NCI-H524 treated with DMSO at 0.1 percent for 48 hours (cell line): Measurements from ENCODE around the gene PXT1.
A peak's percentile ranks its signal among the peaks of the same experiment; 100 is the strongest.
"Not testable (repeated sequence)": the region's sequence is repeated elsewhere in the genome, so short reads cannot be mapped to it uniquely, and the experiment has no call there.

Experiments
- DNase-seq: peaks from one replicate; lab custom pipeline; 2025; lab: John Stamatoyannopoulos, UW

Gene PXT1

GRCh38 chr6:36368921-36369865 lies 73.5 kb downstream of the PXT1 start:
- DNase-seq: peak; percentile 79

DNA sequence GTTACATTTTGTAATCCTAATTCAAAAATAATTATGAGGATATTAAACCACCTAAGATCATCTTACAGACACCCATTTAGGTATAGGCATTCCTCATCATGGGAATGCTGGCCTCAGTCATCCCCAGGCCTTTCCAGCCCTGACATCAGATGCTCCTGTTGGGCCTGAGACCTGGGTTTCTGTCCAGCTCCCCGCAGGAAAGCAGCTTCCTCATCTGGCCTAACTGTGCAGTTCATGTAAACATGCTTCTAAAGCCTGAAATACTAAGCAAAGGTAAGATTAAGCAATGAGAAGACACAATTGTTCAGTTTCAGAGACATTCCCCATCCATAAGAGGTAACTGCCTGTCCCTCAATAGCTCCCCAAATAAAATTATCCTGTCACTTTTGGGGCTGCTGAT lies 74.2 kb downstream of the PXT1 start:
- no peak for DNase-seq

- no peak for DNase-seq
These were observed 74.9 kb downstream of the PXT1 start for GRCh38 chr6:36367743-36368142.

DNA sequence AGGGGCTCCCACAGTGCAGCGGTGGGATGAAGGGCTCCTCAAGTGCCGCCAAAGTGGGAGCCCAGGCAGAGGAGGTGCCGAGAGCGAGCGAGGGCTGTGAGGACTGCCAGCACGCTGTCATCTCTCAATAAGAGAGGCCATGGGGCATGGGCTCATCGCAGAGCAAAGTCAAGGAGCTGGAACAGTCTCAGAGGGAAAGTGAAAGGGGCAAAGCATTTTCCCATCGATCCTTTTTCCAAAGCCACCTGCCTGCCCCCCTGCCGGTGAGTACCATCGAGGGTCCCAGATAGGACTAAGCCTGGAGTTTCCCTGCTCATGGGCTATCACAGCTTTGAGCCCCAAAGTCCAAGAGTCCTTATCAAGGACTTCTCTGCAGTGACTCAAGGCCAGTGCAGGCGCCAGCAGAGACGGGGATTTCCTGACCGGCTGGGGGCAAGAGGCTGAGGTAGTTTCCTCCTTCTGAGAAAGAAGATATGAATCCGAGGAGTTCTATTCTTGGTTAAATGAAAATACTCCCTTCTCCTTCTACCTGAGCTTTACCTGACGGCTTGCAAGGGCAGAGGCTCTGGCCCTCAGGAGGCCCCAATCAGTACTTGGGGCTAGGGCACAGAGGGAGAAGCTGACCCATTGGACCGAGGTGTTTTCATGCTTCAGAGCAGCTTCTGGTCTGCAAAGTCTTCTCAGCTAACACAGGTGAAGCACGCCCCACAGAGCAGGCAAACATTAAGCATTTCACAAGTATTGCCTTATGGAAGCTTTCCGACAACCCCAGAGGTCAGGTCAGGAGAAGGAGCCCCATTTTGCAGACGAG lies 77.8 kb downstream of the PXT1 start:
- DNase-seq: no peak

DNA sequence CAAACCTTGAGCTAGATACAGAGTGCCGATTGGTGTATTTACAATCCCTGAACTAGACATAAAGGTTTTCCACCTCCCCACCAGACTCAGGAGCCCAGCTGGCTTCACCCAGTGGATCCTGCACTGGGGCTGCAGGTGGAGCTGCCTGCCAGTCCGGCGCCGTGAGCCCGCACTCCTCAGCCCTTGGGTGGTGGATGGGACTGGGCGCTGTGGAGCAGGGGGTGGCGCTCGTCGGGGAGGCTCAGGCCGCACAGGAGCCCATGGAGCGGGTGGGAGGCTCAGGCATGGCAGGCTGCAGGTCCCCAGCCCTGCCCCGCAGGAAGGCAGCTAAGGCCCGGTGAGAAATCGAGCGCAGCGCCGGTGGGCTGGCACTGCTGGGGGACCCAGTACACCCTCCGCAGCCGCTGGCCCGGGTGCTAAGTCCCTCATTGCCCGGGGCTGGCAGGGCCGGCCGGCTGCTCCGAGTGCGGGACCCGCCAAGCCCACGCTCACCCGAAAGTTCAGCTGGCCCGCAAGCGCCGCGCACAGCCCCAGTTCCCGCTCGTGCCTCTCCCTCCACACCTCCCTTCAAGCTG lies 78.5 kb downstream of the PXT1 start:
- not testable (repeated sequence) for DNase-seq

GRCh38 chr6:36363371-36363752 lies 79.3 kb downstream of the PXT1 start:
- not testable (repeated sequence) for DNase-seq

DNA sequence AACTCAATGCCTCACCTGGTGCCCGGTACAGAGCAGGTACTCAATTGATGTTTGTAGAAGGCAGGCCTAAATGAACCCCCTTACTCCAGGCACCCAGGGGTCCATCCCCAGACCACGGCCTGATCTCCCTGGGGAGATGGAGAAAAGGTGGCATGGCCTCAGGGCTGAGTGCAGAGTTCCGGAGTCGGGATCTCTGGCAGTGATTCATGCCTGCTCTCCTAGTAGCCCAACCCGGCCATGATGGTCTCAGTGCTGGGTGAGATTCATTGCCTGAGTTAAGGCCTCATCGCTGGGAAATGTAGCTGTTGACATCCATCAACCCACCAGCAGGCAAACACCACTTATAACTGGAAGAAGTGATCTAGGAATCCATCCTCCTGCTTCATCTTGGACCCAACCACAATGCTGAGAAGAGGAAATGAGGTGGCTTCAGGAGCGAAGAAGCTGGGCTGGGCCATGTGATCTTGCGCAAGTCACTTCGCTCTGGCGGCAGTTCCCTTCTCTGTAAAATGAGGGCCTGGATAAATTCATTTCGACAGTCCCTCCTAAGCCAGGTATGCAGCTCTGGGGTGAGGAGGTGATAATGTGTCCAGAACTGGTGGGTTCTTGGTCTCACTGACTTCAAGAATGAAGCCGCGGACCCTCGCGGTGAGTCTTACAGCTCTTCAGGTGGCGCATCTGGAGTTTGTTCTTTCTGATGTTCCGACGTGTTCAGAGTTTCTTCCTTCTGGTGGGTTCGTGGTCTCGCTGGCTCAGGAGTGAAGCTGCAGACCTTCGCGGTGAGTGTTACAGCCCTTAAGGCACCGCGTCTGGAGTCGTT lies 79.9 kb downstream of the PXT1 start:
- DNase-seq: no peak

GRCh38 chr6:36361071-36361470 lies 81.6 kb downstream of the PXT1 start:
- no peak for DNase-seq

GRCh38 chr6:36360241-36361054 lies 82.2 kb downstream of the PXT1 start:
- DNase-seq: peak; percentile 7

DNA sequence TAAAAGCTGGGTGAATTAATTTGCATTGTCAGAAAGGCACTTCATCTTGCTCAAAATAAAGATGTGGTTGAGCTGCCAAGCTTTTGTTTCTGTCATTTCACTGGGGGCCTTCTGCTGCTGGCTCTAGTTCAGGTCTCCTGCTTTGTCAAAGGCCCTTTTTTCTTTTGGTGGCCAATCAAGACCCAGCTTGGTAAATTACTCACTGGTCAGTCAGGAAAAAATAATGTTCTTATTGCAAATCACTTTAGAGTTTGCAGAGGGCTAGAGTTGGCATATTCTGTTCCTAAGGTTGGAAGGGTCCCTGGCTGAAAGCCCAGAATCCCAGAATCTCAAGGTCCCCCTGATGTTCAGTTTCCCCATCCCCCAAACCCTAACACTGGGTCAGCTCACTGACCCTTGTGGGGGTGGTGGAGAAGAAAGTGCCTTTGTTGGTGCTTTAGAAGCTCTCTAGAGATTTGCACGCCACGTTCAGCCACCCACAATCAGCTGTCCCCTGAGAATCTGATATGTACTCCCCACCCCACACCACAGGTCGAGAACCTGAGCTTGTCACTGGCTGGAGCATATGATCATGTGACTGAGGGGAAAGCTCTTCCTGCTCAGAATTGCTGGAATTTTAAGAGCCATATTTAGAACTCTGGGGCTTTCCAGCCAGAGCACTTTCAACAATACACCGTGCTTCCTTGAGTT lies 84.3 kb downstream of the PXT1 start:
- no peak for DNase-seq

DNA sequence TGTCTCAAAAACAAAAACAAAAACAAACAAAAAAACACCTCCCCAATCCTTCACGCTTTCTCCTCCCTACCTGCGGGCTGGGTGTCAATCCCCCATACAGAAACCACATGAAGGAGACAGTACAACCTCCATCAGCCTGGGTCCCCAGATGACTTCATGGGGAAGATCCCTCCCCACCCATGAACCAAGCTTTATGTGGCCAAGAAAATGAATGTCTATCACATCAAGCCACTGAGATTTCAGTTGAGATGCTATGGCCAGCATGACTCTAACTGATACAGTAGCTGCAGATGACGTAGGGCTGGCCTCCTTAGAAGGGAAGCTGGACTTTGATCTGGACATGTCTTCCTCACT lies 84.8 kb downstream of the PXT1 start:
- no peak for DNase-seq

- no peak for DNase-seq
These were observed 86.8 kb downstream of the PXT1 start for GRCh38 chr6:36355819-36356218.

- DNase-seq: no peak
These were observed 89.2 kb downstream of the PXT1 start for GRCh38 chr6:36353411-36353915.

DNA sequence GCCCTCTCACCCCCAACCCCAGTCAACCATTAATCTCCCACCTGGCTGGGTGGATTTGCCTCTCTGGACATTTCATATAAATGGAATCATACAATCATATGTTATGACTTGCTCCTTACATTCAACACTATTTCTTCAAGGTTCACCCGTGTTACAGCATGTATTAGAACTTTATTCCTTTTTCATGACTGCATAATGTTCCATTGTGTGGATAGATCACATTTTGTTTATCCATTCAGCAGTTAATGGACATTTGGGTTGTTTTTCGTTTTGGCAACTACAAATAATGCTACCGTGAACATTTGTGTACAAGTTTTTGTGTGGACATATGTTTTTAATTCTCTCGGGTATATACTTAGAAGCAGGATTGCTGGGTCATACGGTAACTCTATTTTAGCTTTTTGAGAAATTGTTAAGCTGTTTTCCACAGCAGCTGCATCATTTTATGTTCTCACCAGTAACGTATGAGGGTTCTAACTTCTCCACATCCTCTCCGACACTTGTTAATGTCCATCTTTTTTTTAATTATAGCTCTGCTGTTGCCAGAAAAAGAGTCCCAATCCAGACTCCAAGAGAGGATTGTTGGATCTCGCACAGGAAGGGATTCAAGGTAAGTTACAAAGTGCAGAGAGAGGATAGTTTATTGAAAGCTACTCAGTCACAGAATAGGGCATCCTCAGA lies 90.0 kb downstream of the PXT1 start:
- DNase-seq: no peak

DNA sequence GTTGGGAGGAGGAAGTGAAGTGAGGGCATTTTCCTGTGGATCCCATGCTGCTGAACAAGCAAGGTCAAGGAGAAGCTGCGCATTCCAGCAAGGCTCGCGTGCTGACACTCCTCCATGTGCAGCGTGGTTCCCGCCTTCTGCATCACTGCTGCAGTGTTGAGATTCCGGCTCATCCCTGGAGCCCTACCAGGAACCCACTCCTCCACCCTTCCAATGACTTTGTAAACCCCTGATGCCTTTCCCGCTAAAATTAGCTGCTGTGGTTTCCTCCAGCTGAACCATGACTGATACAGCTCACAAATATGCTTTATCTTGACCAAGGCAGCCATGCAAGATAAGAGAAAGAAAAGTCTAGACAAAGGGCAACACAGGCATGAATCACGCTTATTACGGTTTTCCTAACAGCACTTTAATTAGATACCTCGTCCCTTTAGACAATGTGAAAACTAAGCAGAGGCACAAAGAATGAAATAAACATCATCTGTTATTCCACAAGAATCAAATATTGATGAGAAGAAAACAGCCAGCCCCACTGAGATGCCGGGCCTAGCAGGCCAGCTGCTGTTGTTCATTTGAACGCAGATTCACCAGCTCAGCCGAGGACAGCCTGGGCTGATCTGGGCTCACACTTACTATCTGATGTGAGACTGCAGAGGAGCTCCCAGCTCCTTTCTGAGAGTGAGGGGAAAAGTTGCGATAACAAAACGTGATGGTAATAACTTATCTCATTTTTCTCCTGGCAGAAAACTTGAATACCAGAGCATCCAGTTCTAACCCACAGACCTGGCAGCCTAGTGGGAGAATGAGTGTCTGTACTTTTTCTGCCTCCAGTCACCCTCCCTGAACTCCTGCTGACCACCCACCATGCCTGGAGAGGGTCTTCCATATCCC lies 91.7 kb downstream of the PXT1 start:
- DNase-seq: no peak

DNA sequence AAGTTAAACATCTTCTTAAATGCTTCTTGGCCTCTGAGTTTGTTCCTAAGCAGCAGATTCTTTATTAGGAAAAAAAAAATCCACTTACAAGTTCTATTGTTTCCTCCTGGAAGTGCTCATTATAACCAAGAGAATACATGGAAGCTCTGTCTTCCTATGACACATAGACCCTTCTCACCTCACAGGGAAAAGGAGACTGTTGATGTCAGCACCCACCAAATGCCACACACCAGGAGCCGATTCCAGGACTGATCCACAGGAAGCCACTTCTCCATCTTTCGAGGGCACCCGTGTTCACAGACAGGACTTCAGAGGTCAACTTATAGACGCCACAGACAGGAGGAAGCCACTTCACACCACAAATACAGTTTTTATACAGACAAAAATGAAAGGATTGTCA lies 92.6 kb downstream of the PXT1 start:
- DNase-seq: no peak

- DNase-seq: no peak
These were observed 93.4 kb downstream of the PXT1 start for GRCh38 chr6:36349240-36349639.

DNA sequence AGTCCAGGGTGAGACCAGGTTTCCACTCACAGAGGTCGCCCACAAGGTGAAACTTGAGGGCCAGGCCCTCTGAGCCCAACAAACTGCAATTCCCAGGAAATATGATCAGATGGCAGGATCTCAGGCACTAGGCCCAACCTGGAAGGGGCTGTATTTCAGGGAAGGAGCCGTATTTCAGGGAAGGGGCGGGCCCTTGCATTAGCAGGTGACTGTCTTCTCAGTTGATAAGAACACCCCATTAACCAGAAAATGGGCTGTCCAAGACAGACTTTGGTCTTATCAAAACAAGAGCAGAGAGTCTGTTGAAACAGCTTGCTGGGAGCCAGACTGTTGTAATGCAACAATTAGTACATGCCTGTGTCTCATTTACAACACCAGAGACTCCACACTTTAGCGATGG lies 95.0 kb downstream of the PXT1 start:
- DNase-seq: no peak
